Keratinocyte (primary cell): ENCODE data around the gene KBTBD8. TPM values are rescaled to one million over a fixed set of nuclear protein-coding genes. Genes with fewer than 3 reads are reported as not detected.

Experiments
- DNase-seq: peaks from one replicate; pipeline ENCODE4 v3.0.0-alpha.2; 2011; ENCODE audit warnings: low read depth, missing footprints, low spot score
- FAIRE-seq: peaks from 2 replicates; lab custom pipeline; 2011; peaks lifted over from hg19 to GRCh38; lab: Jason Lieb, UNC
- H2AFZ ChIP-seq: 2 replicates; pipeline ENCODE4 v1.6.0; 2012; ENCODE audit warnings: low read length, control low read depth, inconsistent platforms; ENCODE audit not compliant: control insufficient read depth
- H3K27ac ChIP-seq: 2 replicates; pipeline ENCODE4 v1.5.1; 2011; ENCODE audit warnings: low read length; ENCODE audit not compliant: control insufficient read depth, insufficient read depth
- H3K27me3 ChIP-seq: 3 replicates; pipeline ENCODE4 v1.6.0; 2011; ENCODE audit warnings: low read length; ENCODE audit not compliant: control insufficient read depth, insufficient read depth; ENCODE audit errors: extremely low read depth
- H3K36me3 ChIP-seq, 2 experiments: 2 replicates in 1 of 2; 3 replicates in 1 of 2; pipeline ENCODE4 v1.5.1; 2011; ENCODE audit warnings: low read length in 2 of 2, mild to moderate bottlenecking in 1 of 2; ENCODE audit not compliant: control insufficient read depth in 2 of 2, insufficient read depth in 2 of 2; ENCODE audit errors: extremely low read depth in 1 of 2
- H3K4me1 ChIP-seq: 3 replicates; pipeline ENCODE4 v1.5.1; 2011; ENCODE audit warnings: low read length; ENCODE audit not compliant: control insufficient read depth, insufficient read depth; ENCODE audit errors: extremely low read depth
- H3K4me2 ChIP-seq: 3 replicates; pipeline ENCODE4 v1.6.0; 2011; ENCODE audit warnings: low read depth, low read length; ENCODE audit not compliant: control insufficient read depth, insufficient read depth; ENCODE audit errors: extremely low read depth
- H3K4me3 ChIP-seq, 3 experiments: fragments of 200-600 bp in 1 of 3; sonication (generic) in 1 of 3; 2 replicates in 2 of 3; 3 replicates in 1 of 3; pipeline ENCODE4 v1.5.1; 2011 to 2016; ENCODE audit warnings: low read length in 3 of 3, mild to moderate bottlenecking in 3 of 3, control low read depth in 2 of 3, inconsistent platforms in 1 of 3, low read depth in 1 of 3, mixed read lengths in 1 of 3, mixed run types in 1 of 3, moderate library complexity in 1 of 3; ENCODE audit not compliant: control insufficient read depth in 2 of 3, insufficient read depth in 2 of 3; ENCODE audit errors: extremely low read depth in 1 of 3
- H3K79me2 ChIP-seq: 2 replicates; pipeline ENCODE4 v1.6.0; 2012; ENCODE audit warnings: low read length; ENCODE audit not compliant: control insufficient read depth, insufficient read depth
- H3K9ac ChIP-seq: 3 replicates; pipeline ENCODE4 v1.6.0; 2011; ENCODE audit warnings: low read length; ENCODE audit not compliant: control insufficient read depth, insufficient read depth; ENCODE audit errors: extremely low read depth
- H3K9me1 ChIP-seq: 3 replicates; pipeline ENCODE4 v1.6.0; 2011; ENCODE audit warnings: low read length; ENCODE audit not compliant: control insufficient read depth, insufficient read depth; ENCODE audit errors: extremely low read depth
- H3K9me3 ChIP-seq: 2 replicates; pipeline ENCODE4 v1.5.1; 2012; ENCODE audit warnings: low read depth, low read length; ENCODE audit not compliant: control insufficient read depth
- H4K20me1 ChIP-seq: 3 replicates; pipeline ENCODE4 v1.6.0; 2011; ENCODE audit warnings: low read length; ENCODE audit not compliant: control insufficient read depth, insufficient read depth; ENCODE audit errors: extremely low read depth
- CTCF ChIP-seq, 3 experiments: IDR thresholded peaks in 1 of 3; conservative IDR thresholded peaks in 1 of 3; optimal IDR thresholded peaks in 1 of 3; 2 replicates in 2 of 3; 3 replicates in 1 of 3; pipeline versions ENCODE3 to v1.5.1; 2011; ENCODE audit warnings: low read length in 3 of 3, mild to moderate bottlenecking in 3 of 3, moderate library complexity in 2 of 3, control low read depth in 1 of 3, inconsistent platforms in 1 of 3; ENCODE audit not compliant: insufficient read depth in 2 of 3; ENCODE audit errors: extremely low read depth in 1 of 3
- EZH2 ChIP-seq: IDR thresholded peaks from one replicate; pipeline ENCODE4 v1.6.1; 2012; ENCODE audit warnings: inconsistent platforms, mild to moderate bottlenecking, low read length, moderate library complexity
- dilution Hi-C: fragments of 300-500 bp; cut with MboI; formaldehyde crosslinking; loops from one replicate; pipeline ENCODE4 v1.7.0; 2020; ENCODE audit warnings: low sequenced_read_pairs; ENCODE audit not compliant: extremely low pct_ligation_motif_present
- polyA plus RNA-seq, 5 experiments: library from polyadenylated mRNA; depleted of rRNA in 3 of 5; stranded (reverse) in 3 of 5; stranded (forward) in 1 of 5; unstranded in 1 of 5; fragments of >200 nt; gene quantifications; 1 replicate in 1 of 5; 2 replicates in 3 of 5; 3 replicates in 1 of 5; pipeline versions ENCODE4 v1.2.1 to v1.2.3, GENCODE V29; 2011 to 2012; ENCODE audit warnings: missing spikeins in 2 of 5, low read depth in 1 of 5, low replicate concordance in 1 of 5

The KBTBD8 gene
- polyA plus RNA-seq, 1 donor (not counting 4 experiments of a cell fraction or from before 2014, with no cell fraction given) = 7.5 TPM

- Histone ChIP-seq H2AFZ (no peak overlapping the region), H3K4me2 (no peak overlapping the region), H3K36me3 (no peaks in the 10 kb centered on the region), H3K4me3 (no peak overlapping the region), H3K9me1 (no peaks in the 10 kb centered on the region), H3K27me3 (no peaks in the 10 kb centered on the region), H3K9me3 (no peaks in the 10 kb centered on the region), H3K9ac (no peak overlapping the region), H3K79me2 (no peaks in the 10 kb centered on the region), H3K4me1 (no peaks in the 10 kb centered on the region), H3K27ac (no peak overlapping the region), H4K20me1 (no peaks in the 10 kb centered on the region)
- FAIRE-seq = no peak
- DNase-seq = no peak
- no peak for TF ChIP-seq CTCF (optimal IDR thresholded peaks at IDR 0.05 in 1 of 3, IDR thresholded peaks at IDR 0.05 in 1 of 3, conservative IDR thresholded peaks at IDR 0.05 in 1 of 3; ENCODE audit: extremely low read depth in 1 of 3, insufficient read depth in 2 of 3, low read length in 3 of 3)
- no peak for TF ChIP-seq EZH2
- dilution Hi-C loops = no loop called here
Observed at GRCh38 chr3:66949898-66950297, 48.2 kb upstream of the KBTBD8 start.

- Histone ChIP-seq H3K4me2 (no peak overlapping the region), H3K9me3 (no peaks in the 10 kb centered on the region), H3K4me3 (no peak overlapping the region), H3K27me3 (no peaks in the 10 kb centered on the region), H4K20me1 (no peaks in the 10 kb centered on the region), H3K79me2 (no peaks in the 10 kb centered on the region), H3K9me1 (no peaks in the 10 kb centered on the region), H3K9ac (no peak overlapping the region), H3K4me1 (no peaks in the 10 kb centered on the region), H3K27ac (no peak overlapping the region), H2AFZ (no peak overlapping the region), H3K36me3 (no peaks in the 10 kb centered on the region)
- FAIRE-seq (no peak), DNase-seq (no peak)
- no peak for TF ChIP-seq CTCF (optimal IDR thresholded peaks at IDR 0.05 in 1 of 3, IDR thresholded peaks at IDR 0.05 in 1 of 3, conservative IDR thresholded peaks at IDR 0.05 in 1 of 3; ENCODE audit: extremely low read depth in 1 of 3, insufficient read depth in 2 of 3, low read length in 3 of 3)
- no peak for TF ChIP-seq EZH2
- dilution Hi-C loops = no loop called here
Observed at GRCh38 chr3:66952357-66952756, 45.8 kb upstream of the KBTBD8 start.
